OCI-LY3 (cell line): ENCODE results near the gene SFXN5.
"Not testable (repeated sequence)": the region's sequence is repeated elsewhere in the genome, so short reads cannot be mapped to it uniquely, and the experiment has no call there.

ENCODE experiments used
- H2AFZ ChIP-seq: fragments of 200-600, 300-600 bp; shearing (Covaris generic); 2 replicates; pipeline ENCODE4 v1.6.0; 2014; ENCODE audit warnings: antibody characterized with exemption, low read depth, low read length
- H3K27ac ChIP-seq: fragments of 200-600, 300-600 bp; sonication (generic); 2 replicates; pipeline ENCODE4 v1.5.1; 2014; ENCODE audit warnings: mild to moderate bottlenecking, low read length, moderate library complexity, mixed read lengths
- H3K27me3 ChIP-seq: fragments of 200-600, 300-600 bp; sonication (generic); 2 replicates; pipeline ENCODE4 v1.6.1; 2014; ENCODE audit warnings: low read depth, low read length, mixed read lengths
- H3K36me3 ChIP-seq: fragments of 200-600, 300-600 bp; sonication (generic); replicated peaks from 2 replicates; pipeline ENCODE3; 2014; ENCODE audit warnings: low read depth, low read length, mixed read lengths
- H3K4me1 ChIP-seq: fragments of 300-600, 200-600 bp; sonication (generic); 2 replicates; pipeline ENCODE4 v1.6.1; 2014; ENCODE audit warnings: low read length, mixed read lengths
- H3K4me2 ChIP-seq: fragments of 200-600, 300-600 bp; sonication (generic); 2 replicates; pipeline ENCODE4 v1.6.1; 2014; ENCODE audit warnings: low read length, mixed read lengths
- H3K4me3 ChIP-seq: fragments of 300-600, 200-600 bp; sonication (generic); 2 replicates; pipeline ENCODE4 v1.5.1; 2014; ENCODE audit warnings: antibody characterized with exemption, mild to moderate bottlenecking, low read length, moderate library complexity
- H3K79me2 ChIP-seq: fragments of 300-600, 200-600 bp; shearing (Covaris generic); 2 replicates; pipeline ENCODE4 v1.6.1; 2014; ENCODE audit warnings: mild to moderate bottlenecking, low read length, mixed read lengths
- H3K9ac ChIP-seq: fragments of 300-600, 200-600 bp; shearing (Covaris generic); 2 replicates; pipeline ENCODE4 v1.6.0; 2014; ENCODE audit warnings: mild to moderate bottlenecking, low read length, moderate library complexity
- H3K9me3 ChIP-seq: fragments of 200-600, 300-600 bp; shearing (Covaris generic); 2 replicates; pipeline ENCODE4 v1.6.1; 2014; ENCODE audit warnings: low read length, mixed read lengths; ENCODE audit not compliant: insufficient read depth
- H4K20me1 ChIP-seq: fragments of 200-600, 300-600 bp; sonication (generic); 2 replicates; pipeline ENCODE4 v1.6.1; 2016; ENCODE audit warnings: low read length, mixed read lengths; ENCODE audit not compliant: insufficient read depth
- EZH2phosphoT487 ChIP-seq: fragments of 200-600 bp; shearing (Covaris generic); IDR thresholded peaks from 2 replicates; pipeline ENCODE4 v1.6.1; 2018; ENCODE audit warnings: antibody characterized with exemption, mixed run types, low read depth
- TF ChIP-seq, protein P1 (sequence below): fragments of 200-600, 300-600 bp; sonication (generic); IDR thresholded peaks from 2 replicates; pipeline ENCODE4 v1.5.1; 2014; ENCODE audit warnings: antibody characterized with exemption, low read length, low read depth

SFXN5 gene

DNA sequence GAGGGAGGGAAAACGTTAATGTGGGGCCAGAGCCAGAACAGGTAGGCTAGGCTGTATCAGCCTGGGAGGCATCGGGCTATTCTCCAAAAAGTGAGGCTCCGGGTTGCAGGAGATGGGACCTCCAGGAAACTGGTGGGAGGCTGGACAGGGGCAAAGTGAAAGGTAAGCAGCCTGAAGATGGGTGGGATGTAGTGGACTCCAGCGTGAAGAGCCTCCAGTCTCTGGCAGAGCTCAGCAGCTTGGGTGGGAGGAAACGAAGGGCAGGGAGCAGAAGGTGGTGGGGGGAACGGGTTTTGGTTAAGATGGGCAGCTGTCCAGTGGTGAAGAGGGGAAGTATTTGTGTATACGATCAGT, 157.3 kb downstream of the SFXN5 start:
- H3K36me3 ChIP-seq: no peaks in the 10 kb centered on the region
- H3K27ac ChIP-seq: no peak overlapping the region
- H3K4me1 ChIP-seq: no peaks in the 10 kb centered on the region
- H3K4me2 ChIP-seq: no peak overlapping the region
- no peaks in the 10 kb centered on the region for H3K9me3 ChIP-seq
- TF ChIP-seq EZH2phosphoT487: no peak
- TF ChIP-seq, protein P1, sequence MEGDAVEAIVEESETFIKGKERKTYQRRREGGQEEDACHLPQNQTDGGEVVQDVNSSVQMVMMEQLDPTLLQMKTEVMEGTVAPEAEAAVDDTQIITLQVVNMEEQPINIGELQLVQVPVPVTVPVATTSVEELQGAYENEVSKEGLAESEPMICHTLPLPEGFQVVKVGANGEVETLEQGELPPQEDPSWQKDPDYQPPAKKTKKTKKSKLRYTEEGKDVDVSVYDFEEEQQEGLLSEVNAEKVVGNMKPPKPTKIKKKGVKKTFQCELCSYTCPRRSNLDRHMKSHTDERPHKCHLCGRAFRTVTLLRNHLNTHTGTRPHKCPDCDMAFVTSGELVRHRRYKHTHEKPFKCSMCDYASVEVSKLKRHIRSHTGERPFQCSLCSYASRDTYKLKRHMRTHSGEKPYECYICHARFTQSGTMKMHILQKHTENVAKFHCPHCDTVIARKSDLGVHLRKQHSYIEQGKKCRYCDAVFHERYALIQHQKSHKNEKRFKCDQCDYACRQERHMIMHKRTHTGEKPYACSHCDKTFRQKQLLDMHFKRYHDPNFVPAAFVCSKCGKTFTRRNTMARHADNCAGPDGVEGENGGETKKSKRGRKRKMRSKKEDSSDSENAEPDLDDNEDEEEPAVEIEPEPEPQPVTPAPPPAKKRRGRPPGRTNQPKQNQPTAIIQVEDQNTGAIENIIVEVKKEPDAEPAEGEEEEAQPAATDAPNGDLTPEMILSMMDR: no peak
- H3K4me3 ChIP-seq: no peak overlapping the region
- H3K27me3 ChIP-seq: peaks cover 46% of the 10 kb centered on the region
- no peak overlapping the region for H3K9ac ChIP-seq
- no peaks in the 10 kb centered on the region for H4K20me1 ChIP-seq
- no peaks in the 10 kb centered on the region for H3K79me2 ChIP-seq
- H2AFZ ChIP-seq: no peak overlapping the region

DNA sequence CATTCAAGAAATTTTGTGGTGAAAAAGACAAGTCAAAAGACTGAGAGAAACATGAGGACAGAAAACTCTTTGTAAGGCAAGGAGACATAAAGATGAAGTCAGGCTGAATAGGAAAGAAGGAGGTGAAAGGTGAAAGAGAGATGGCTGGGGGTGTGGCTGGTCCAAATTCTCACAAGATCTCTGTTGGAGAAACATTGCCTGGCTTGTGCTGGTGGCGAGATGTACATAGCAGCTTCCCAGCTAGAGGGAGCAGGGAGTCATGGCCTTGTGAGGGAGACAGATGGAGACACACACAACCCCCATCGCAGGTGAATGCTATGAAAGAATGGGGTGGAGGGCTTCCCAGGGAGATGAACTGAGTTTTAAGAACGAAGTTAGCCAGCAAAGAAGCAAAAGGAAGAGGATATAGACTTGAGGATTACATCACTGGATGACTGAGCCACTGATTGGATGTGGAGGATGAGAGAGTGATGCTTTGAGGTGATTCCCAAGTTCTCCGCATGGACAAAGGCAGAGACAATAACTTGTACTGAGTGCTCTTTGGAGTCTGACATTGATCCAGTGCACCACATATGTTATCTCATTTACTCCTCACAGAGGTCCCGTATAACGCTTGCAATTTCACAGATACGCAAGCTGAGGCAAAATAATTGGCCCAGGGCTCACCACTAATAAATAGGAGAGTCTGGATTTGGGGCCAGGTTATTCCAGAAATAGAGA, 157.9 kb downstream of the SFXN5 start:
- Histone ChIP-seq H2AFZ (no peak overlapping the region; the same call in 1 of the 2 replicates), H3K4me3 (no peak overlapping the region), H3K36me3 (no peaks in the 10 kb centered on the region), H3K79me2 (no peaks in the 10 kb centered on the region), H3K27me3 (peaks cover 46% of the 10 kb centered on the region), H3K27ac (no peak overlapping the region), H3K9ac (no peak overlapping the region), H3K4me2 (no peak overlapping the region), H3K9me3 (no peaks in the 10 kb centered on the region), H4K20me1 (no peaks in the 10 kb centered on the region), H3K4me1 (no peaks in the 10 kb centered on the region)
- TF ChIP-seq, protein P1: no peak
- no peak for TF ChIP-seq EZH2phosphoT487

DNA sequence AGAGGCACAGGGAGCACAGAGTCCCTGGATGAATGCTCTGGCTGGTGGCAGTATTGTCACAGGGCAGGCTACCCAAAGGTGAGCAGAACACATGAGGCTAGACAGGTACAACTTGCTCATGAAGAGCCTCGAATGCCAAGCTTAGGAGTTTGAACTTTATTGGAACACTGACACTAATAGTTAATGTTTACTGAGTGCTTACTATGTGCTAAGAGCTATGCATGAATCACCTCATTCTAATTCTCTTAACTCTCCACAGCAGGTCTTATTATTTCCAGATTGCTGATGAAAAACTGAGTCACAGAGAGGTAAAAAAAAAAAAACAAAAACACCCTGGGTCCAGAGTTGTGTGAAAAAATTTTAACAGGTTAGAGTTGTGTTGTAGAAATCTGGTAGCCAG, 160.3 kb downstream of the SFXN5 start:
- Histone ChIP-seq H4K20me1 (no peaks in the 10 kb centered on the region), H3K79me2 (no peaks in the 10 kb centered on the region), H3K4me1 (no peaks in the 10 kb centered on the region), H3K4me2 (no peak overlapping the region), H3K9ac (no peak overlapping the region), H2AFZ (no peak overlapping the region), H3K27ac (no peak overlapping the region), H3K36me3 (no peaks in the 10 kb centered on the region), H3K4me3 (no peak overlapping the region), H3K9me3 (no peaks in the 10 kb centered on the region), H3K27me3 (peaks cover 55% of the 10 kb centered on the region)
- no peak for TF ChIP-seq EZH2phosphoT487
- TF ChIP-seq, protein P1: no peak

DNA sequence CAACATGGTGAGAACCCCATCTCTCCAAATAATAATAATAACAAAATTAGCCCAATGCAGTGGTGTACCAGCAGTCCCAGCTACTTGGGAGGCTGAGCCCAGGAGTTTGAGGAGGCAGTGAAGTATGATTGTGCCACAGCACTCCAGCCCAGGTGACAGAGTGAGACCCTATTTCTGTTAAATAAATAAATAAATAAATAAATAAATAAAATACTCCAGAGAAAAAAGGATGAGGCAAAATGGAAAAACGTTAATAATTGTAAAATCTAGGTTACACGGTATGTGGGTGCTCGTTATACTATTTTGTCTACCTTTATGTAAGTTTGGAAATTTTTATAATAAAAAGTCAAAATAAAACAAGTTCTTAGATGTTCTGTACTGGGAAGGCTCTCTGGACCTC, 162.8 kb downstream of the SFXN5 start:
- H3K9ac ChIP-seq: no peak overlapping the region
- H3K27me3 ChIP-seq: peaks cover 46% of the 10 kb centered on the region
- H3K36me3 ChIP-seq: no peaks in the 10 kb centered on the region
- H2AFZ ChIP-seq: no peak overlapping the region
- H3K27ac ChIP-seq: no peak overlapping the region
- no peak for TF ChIP-seq EZH2phosphoT487
- TF ChIP-seq, protein P1: no peak
- H3K4me2 ChIP-seq: no peak overlapping the region
- H3K79me2 ChIP-seq: no peaks in the 10 kb centered on the region
- H3K9me3 ChIP-seq: no peaks in the 10 kb centered on the region
- H3K4me3 ChIP-seq: no peak overlapping the region
- H3K4me1 ChIP-seq: no peaks in the 10 kb centered on the region
- H4K20me1 ChIP-seq: no peaks in the 10 kb centered on the region

DNA sequence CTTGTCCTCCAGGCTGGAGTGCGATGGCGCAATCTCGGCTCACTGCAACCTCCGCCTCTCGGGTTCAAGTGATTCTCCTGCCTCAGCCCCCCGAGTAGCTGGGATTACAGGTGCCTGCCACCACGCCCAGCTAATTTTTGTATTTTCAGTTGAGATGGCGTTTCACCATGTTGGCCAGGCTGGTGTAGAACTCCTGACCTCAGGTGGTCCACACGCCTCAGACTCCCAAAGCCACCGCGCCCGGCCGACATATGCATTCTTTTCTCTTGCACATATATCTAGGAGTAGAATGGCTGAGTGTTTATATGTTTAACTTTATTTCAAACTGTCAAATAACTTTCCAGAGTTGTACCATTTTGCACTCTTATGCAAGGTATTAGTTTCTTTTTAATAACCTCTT, 164.1 kb downstream of the SFXN5 start:
- not testable (repeated sequence) for H3K27ac ChIP-seq, H3K4me3 ChIP-seq, H3K79me2 ChIP-seq, H3K4me2 ChIP-seq, H3K36me3 ChIP-seq, H3K9ac ChIP-seq, H3K4me1 ChIP-seq, H3K9me3 ChIP-seq, H4K20me1 ChIP-seq, H2AFZ ChIP-seq
- H3K27me3 ChIP-seq: peaks cover 44% of the 10 kb centered on the region
